Measurements from ENCODE around the gene CXCL3. TPM values are rescaled to one million over a fixed set of nuclear protein-coding genes. Genes with fewer than 3 reads are reported as not detected.

The CXCL3 gene
- total and polyA plus RNA-seq, 2 experiments from 2014 or later, result 0.26 TPM; not detected in 1

DNA sequence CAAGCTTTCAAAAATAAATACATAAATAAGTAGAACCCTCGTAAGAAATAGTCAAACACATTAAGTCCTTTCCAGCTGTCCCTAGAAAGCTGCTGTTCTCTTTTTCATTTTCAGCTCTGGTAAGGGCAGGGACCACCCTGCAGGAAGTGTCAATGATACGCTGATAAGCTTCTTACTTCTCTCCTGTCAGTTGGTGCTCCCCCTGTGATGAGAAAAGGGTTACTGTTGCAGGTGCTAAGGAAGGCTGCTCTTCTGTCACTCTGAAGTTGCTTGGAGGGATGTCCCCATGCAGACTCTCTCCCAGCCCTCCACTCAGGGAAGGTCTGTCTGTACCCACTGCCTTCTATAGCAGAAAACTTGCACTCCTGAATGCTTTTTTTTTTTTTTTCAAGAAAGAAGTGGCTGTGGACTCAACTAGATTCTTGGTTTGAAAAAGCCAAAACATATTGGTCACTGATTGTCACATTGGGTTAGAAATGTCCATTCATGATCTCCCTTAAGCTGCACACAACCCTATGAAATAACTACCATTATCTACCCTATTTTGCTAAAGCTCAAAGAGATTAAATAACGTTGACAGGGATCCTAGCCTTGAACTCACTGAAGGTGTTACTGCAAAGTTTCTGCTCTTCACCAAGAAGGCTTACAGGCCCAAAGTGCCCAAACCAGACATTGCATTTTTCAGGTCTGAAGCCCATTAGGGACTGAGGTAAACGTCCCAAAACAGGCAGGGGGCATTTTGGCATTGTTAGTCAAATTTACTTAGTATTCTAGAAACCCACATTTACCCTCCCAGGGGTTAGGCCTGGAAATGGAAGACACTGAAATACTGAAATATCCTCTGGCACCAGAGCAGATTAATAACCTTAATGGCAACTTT lies 1.2 kb downstream of the CXCL3 start:
- H3K27ac ChIP-seq, result no peak overlapping the region
- H3K27me3 ChIP-seq, result peaks cover 6% of the 10 kb centered on the region
- H3K4me1 ChIP-seq (ENCODE audit: low read depth), result no peaks in the 10 kb centered on the region
- no peaks in the 10 kb centered on the region for H3K9me3 ChIP-seq (ENCODE audit: low read depth)
- TF ChIP-seq, protein P1, sequence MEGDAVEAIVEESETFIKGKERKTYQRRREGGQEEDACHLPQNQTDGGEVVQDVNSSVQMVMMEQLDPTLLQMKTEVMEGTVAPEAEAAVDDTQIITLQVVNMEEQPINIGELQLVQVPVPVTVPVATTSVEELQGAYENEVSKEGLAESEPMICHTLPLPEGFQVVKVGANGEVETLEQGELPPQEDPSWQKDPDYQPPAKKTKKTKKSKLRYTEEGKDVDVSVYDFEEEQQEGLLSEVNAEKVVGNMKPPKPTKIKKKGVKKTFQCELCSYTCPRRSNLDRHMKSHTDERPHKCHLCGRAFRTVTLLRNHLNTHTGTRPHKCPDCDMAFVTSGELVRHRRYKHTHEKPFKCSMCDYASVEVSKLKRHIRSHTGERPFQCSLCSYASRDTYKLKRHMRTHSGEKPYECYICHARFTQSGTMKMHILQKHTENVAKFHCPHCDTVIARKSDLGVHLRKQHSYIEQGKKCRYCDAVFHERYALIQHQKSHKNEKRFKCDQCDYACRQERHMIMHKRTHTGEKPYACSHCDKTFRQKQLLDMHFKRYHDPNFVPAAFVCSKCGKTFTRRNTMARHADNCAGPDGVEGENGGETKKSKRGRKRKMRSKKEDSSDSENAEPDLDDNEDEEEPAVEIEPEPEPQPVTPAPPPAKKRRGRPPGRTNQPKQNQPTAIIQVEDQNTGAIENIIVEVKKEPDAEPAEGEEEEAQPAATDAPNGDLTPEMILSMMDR (IDR thresholded peaks at IDR 0.05; ENCODE audit: low read depth, low read length), result no peak
- peak overlapping the region; percentile 63 for H3K4me3 ChIP-seq
- H3K36me3 ChIP-seq, result no peaks in the 10 kb centered on the region
- DNase-seq (ENCODE audit: low read depth in 1 of 2, low spot score in 1 of 2), result no peak

DNA sequence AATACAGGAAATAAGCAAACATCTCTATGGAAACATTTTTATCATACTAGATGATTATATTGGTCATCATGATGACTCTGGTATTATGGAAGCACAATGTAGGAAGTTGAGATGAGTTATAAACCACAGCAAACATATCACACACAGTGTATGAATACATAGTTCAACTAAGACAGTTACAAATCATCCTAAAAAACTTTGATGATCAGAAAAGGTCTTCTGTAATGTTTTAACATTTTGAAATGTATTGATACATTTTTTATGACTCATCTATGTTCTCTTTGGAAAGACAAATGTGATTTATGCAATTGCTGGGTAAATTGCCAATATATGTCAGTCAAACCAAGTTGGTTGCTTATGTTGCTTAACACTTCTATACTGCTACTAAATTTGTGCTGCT lies 4.8 kb downstream of the CXCL3 start:
- H3K4me3 ChIP-seq, result no peak overlapping the region

DNA sequence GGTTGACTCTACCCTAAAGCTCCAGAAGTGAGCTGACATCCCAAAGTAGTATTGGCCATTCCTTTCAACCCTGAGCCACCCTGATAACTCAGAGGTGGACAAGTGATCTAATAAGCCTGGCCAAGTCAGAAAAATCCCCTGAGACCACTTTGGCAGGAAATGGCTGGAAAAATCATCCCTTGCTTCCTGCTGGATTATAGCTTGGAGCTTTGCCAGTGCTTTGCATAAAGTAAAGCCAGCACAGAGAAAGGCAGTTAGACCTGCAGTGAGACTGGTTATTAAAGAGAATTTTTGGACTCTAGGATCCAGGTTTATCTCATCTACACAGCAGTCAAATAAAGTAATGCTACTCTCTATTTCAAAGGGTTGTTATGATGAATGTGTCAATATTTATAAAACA lies 6.4 kb downstream of the CXCL3 start:
- H3K4me1 ChIP-seq (ENCODE audit: low read depth), result no peaks in the 10 kb centered on the region
- H3K9me3 ChIP-seq (ENCODE audit: low read depth), result no peaks in the 10 kb centered on the region
- H3K36me3 ChIP-seq, result no peaks in the 10 kb centered on the region
- H3K4me3 ChIP-seq, result no peak overlapping the region
- TF ChIP-seq, protein P1 (IDR thresholded peaks at IDR 0.05; ENCODE audit: low read depth, low read length), result no peak
- DNase-seq (ENCODE audit: low read depth in 1 of 2, low spot score in 1 of 2), result peak in 1 of 2 donors; percentile 63
- no peak overlapping the region for H3K27ac ChIP-seq
- H3K27me3 ChIP-seq, result no peaks in the 10 kb centered on the region

More for the DNA sequence above, 4.8 kb downstream of the CXCL3 start:
- H3K9me3 ChIP-seq (ENCODE audit: low read depth), result no peaks in the 10 kb centered on the region
- no peaks in the 10 kb centered on the region for H3K36me3 ChIP-seq
- no peaks in the 10 kb centered on the region for H3K4me1 ChIP-seq (ENCODE audit: low read depth)
- H3K27me3 ChIP-seq, result no peaks in the 10 kb centered on the region
- DNase-seq (ENCODE audit: low read depth in 1 of 2, low spot score in 1 of 2), result peak in 1 of 2 donors; percentile 40
- TF ChIP-seq, protein P1 (IDR thresholded peaks at IDR 0.05; ENCODE audit: low read depth, low read length), result no peak
- H3K27ac ChIP-seq, result no peak overlapping the region

DNA sequence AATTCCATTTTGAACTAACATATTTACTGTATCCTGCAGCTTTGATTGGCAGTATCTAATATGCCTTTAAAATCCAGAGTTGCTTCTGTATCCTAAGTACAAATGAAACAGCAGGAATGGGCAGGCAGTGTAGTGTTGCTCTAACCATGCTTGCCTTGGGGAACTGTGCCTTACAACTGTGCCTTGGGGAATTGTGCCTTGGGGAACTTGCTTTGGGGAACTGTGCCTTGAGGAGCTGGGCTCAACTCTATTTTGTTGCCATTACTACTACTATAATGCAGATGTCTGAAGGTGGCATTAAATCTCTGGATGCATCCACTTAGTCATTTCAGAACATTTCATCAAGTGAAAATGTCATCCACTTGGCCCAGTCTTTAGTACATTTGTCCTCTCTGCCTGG lies 6.9 kb downstream of the CXCL3 start:
- TF ChIP-seq, protein P1 (IDR thresholded peaks at IDR 0.05; ENCODE audit: low read depth, low read length), result no peak
- Histone ChIP-seq H3K4me1 (ENCODE audit: low read depth) (no peaks in the 10 kb centered on the region), H3K27me3 (no peaks in the 10 kb centered on the region), H3K4me3 (no peak overlapping the region), H3K9me3 (ENCODE audit: low read depth) (no peaks in the 10 kb centered on the region), H3K36me3 (no peaks in the 10 kb centered on the region), H3K27ac (no peak overlapping the region)
- DNase-seq (ENCODE audit: low read depth in 1 of 2, low spot score in 1 of 2), result no peak

DNA sequence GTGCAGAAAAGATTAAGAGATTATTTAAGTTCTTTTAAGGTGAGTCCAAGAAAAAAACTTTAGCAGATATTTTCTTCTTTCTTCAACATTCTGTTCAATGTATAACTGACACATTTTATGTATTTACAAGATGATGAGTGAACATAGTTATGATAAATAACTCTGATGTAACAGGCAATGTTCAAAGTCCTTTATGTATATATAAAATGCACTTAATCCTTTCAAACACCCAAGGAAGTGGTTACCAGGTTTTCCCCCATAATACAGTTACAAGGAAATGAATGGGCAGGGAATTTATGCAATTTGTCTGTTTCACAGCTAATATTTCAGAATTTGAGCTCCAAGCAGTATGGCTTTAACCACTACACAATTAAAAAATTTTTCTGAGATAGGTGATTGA lies 8.2 kb downstream of the CXCL3 start:
- Histone ChIP-seq H3K36me3 (no peaks in the 10 kb centered on the region), H3K27me3 (no peaks in the 10 kb centered on the region)

More for the DNA sequence above, 8.2 kb downstream of the CXCL3 start:
- no peaks in the 10 kb centered on the region for H3K4me1 ChIP-seq (ENCODE audit: low read depth)
- no peak overlapping the region for H3K27ac ChIP-seq
- no peaks in the 10 kb centered on the region for H3K9me3 ChIP-seq (ENCODE audit: low read depth)
- no peak overlapping the region for H3K4me3 ChIP-seq
- DNase-seq (ENCODE audit: low read depth in 1 of 2, low spot score in 1 of 2), result no peak
- TF ChIP-seq, protein P1 (IDR thresholded peaks at IDR 0.05; ENCODE audit: low read depth, low read length), result no peak

Measured in cardiac muscle cell (in vitro differentiated cells and primary cell).